Muscle layer of colon (tissue), 2 donors: ENCODE data around the gene INTS15.
A peak's percentile ranks its signal among the peaks of the same experiment; 100 is the strongest.
"Not testable (repeated sequence)": the region's sequence is repeated elsewhere in the genome, so short reads cannot be mapped to it uniquely, and the experiment has no call there.

Experiments
- H3K27ac ChIP-seq: one replicate; pipeline ENCODE4 v1.7.0; 2013; ENCODE audit warnings: low read depth, mild to moderate bottlenecking, low read length, moderate library complexity
- H3K27me3 ChIP-seq, 2 donors: one replicate each; pipeline ENCODE4 v1.7.0; 2013; ENCODE audit warnings: low read length in 2 of 2, mild to moderate bottlenecking in 2 of 2; ENCODE audit not compliant: insufficient read depth in 2 of 2, control insufficient read depth in 1 of 2
- H3K36me3 ChIP-seq: one replicate; pipeline ENCODE4 v1.7.0; 2013; ENCODE audit warnings: mild to moderate bottlenecking, low read length; ENCODE audit not compliant: insufficient read depth
- H3K4me1 ChIP-seq: one replicate; pipeline ENCODE4 v1.7.0; 2013; ENCODE audit warnings: mild to moderate bottlenecking, low read length; ENCODE audit not compliant: insufficient read depth
- H3K4me3 ChIP-seq, 2 donors: one replicate each; pipeline ENCODE4 v1.7.0; 2013; ENCODE audit warnings: low read length in 2 of 2, low read depth in 1 of 2, mild to moderate bottlenecking in 1 of 2, moderate library complexity in 1 of 2
- H3K9ac ChIP-seq: one replicate; pipeline ENCODE4 v1.7.0; 2013; ENCODE audit warnings: low read length
- H3K9me3 ChIP-seq: one replicate; pipeline ENCODE4 v1.7.0; 2013; ENCODE audit warnings: mild to moderate bottlenecking, low read length
- donor health status: abdominal sarcoma.
- donor health status: Adenocarcinoma of cecum.

INTS15 gene

GRCh38 chr7:6562106-6562505 is 27.7 kb upstream of the INTS15 start:
- Histone ChIP-seq H3K4me3 (no peak overlapping the region), H3K4me1 (no peaks in the 10 kb centered on the region), H3K36me3 (no peaks in the 10 kb centered on the region), H3K9me3 (no peaks in the 10 kb centered on the region), H3K27me3 (no peaks in the 10 kb centered on the region), H3K9ac (no peak overlapping the region), H3K27ac (no peak overlapping the region)

- H3K27me3 ChIP-seq: no peaks in the 10 kb centered on the region
- H3K9ac ChIP-seq: no peak overlapping the region
- H3K4me3 ChIP-seq: no peak overlapping the region
- no peaks in the 10 kb centered on the region for H3K9me3 ChIP-seq
- H3K4me1 ChIP-seq: no peaks in the 10 kb centered on the region
- no peaks in the 10 kb centered on the region for H3K36me3 ChIP-seq
- no peak overlapping the region for H3K27ac ChIP-seq
Observed at GRCh38 chr7:6563936-6564770, 25.7 kb upstream of the INTS15 start.

- H3K27ac ChIP-seq: no peak overlapping the region
- no peaks in the 10 kb centered on the region for H3K9me3 ChIP-seq
- H3K4me3 ChIP-seq: no peak overlapping the region
- no peaks in the 10 kb centered on the region for H3K4me1 ChIP-seq
- H3K27me3 ChIP-seq: no peaks in the 10 kb centered on the region
- H3K9ac ChIP-seq: no peak overlapping the region
- H3K36me3 ChIP-seq: no peaks in the 10 kb centered on the region
Observed at GRCh38 chr7:6565655-6566054, 24.2 kb upstream of the INTS15 start.

- no peak overlapping the region for H3K4me3 ChIP-seq
- H3K9me3 ChIP-seq: no peaks in the 10 kb centered on the region
- H3K36me3 ChIP-seq: no peaks in the 10 kb centered on the region
- H3K27me3 ChIP-seq: no peaks in the 10 kb centered on the region
- no peak overlapping the region for H3K27ac ChIP-seq
- no peak overlapping the region for H3K9ac ChIP-seq
- no peaks in the 10 kb centered on the region for H3K4me1 ChIP-seq
Observed at GRCh38 chr7:6567886-6568285, 21.9 kb upstream of the INTS15 start.

GRCh38 chr7:6571160-6571779 is 18.6 kb upstream of the INTS15 start:
- H3K27me3 ChIP-seq: no peaks in the 10 kb centered on the region
- no peak overlapping the region for H3K4me3 ChIP-seq
- no peaks in the 10 kb centered on the region for H3K36me3 ChIP-seq
- H3K4me1 ChIP-seq: no peaks in the 10 kb centered on the region
- H3K27ac ChIP-seq: no peak overlapping the region
- H3K9me3 ChIP-seq: no peaks in the 10 kb centered on the region
- H3K9ac ChIP-seq: no peak overlapping the region

- peaks cover 4% of the 10 kb centered on the region for H3K4me1 ChIP-seq
- H3K9me3 ChIP-seq: no peaks in the 10 kb centered on the region
- peaks cover 3% of the 10 kb centered on the region for H3K36me3 ChIP-seq
- H3K4me3 ChIP-seq: no peak overlapping the region
- H3K27ac ChIP-seq: no peak overlapping the region
- H3K9ac ChIP-seq: no peak overlapping the region
- no peaks in the 10 kb centered on the region for H3K27me3 ChIP-seq
Observed at GRCh38 chr7:6575281-6576023, 14.4 kb upstream of the INTS15 start.

- Histone ChIP-seq H3K27ac (no peak overlapping the region), H3K9me3 (no peaks in the 10 kb centered on the region), H3K27me3 (no peaks in the 10 kb centered on the region), H3K36me3 (peaks cover 10% of the 10 kb centered on the region), H3K4me1 (peaks cover 4% of the 10 kb centered on the region), H3K4me3 (peak overlapping the region in 1 of 2 donors; percentile 41), H3K9ac (no peak overlapping the region)
Observed at GRCh38 chr7:6576024-6576866, 13.6 kb upstream of the INTS15 start.

- not testable (repeated sequence) for H3K9me3 ChIP-seq, H3K9ac ChIP-seq
- peak overlapping the region; percentile 91 for H3K27ac ChIP-seq
Observed at GRCh38 chr7:6576867-6577368, 12.9 kb upstream of the INTS15 start.

GRCh38 chr7:6577369-6578113 is 12.3 kb upstream of the INTS15 start, which contains the start of gene ZDHHC4:
Gene ZDHHC4, plus strand, starts transcription at chr7:6577454. Its CDS starts 3,108 bp downstream, at chr7:6580562.
- Histone ChIP-seq H3K9ac (peak within 1 kb of the TSS; percentile 49), H3K36me3 (peaks cover 23% of the 10 kb centered on the region), H3K27me3 (no peaks in the 10 kb centered on the region), H3K27ac (peak within 1 kb of the TSS; percentile 91), H3K4me3 (peak within 1 kb of the TSS; percentile 62 to 87), H3K4me1 (peaks cover 4% of the 10 kb centered on the region), H3K9me3 (no peaks in the 10 kb centered on the region)

More at GRCh38 chr7:6576867-6577368, 12.9 kb upstream of the INTS15 start:
- not testable (repeated sequence) for H3K27me3 ChIP-seq, H3K4me1 ChIP-seq
- Histone ChIP-seq H3K4me3 (peak overlapping the region; percentile 62 to 87), H3K36me3 (peaks cover 16% of the 10 kb centered on the region)
